ENCODE data around the gene APC.

Gene APC

DNA sequence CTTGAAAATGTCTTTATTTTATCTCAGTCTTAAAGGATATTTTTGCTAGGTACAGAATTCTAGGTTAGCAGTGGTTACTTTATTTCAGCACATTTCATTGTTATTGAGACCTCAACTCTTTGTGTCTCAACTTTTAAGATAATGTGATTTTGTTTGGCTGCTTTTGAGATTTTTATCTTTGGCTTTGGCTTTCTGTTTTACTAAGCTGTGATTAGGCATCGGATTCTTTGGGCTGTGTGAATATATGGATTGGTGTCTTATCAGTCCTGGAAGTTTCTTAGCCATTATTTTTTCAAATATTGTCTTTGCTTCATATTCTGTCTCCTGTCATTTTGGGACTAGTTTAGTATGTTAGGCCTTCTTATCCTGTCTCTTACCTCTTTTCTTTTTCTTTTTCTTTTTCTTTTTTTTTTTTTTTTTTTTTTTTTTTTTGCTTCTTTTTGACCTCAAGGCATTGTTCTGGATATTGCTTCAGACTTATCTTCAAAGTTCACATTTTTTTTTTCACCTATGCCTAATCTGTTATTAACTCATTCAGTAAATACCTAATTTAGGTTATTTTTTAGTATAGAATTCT lies 20.1 kb upstream of the APC start:
- DNase-seq = no peak

DNA sequence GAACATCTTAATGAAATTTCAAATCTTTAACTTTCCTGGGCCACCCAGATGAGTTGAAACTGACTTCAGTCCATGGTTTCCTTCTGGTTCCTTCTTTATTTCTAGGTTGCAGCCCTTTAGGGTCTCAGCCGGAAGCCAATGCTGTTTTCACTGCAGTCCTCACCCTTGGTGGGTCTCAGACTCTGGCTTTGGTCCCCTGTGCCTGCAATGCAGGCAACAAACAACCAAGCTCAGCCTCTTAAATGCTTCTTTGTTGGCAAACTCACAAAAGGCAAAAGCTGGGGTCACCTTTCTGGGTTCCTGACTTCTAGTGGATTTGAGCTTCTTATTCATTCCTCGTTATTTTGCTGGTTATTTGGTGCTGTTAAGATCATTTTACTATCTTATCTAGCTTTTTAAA lies 19.3 kb upstream of the APC start:
- no peak for DNase-seq

DNA sequence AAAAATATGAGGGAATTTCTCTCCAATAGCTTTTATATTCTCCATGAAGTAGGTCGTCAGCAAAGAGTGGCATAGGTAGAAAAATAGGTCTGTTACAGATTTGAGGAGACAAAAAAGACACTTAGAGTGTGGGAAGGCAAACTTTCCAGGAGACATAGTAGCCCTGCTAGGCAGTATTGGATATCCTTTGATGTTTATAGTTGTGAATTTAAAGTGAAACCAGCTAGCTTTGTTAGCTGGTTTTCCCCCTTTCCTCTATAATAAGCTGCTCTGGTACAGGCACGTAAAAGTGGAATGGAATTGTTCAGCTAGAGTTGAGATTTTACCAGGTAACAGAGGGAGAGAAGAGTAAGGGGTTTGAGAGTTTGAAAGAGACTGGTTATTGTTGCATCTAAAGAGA lies 17.1 kb upstream of the APC start:
- no peak for DNase-seq

DNA sequence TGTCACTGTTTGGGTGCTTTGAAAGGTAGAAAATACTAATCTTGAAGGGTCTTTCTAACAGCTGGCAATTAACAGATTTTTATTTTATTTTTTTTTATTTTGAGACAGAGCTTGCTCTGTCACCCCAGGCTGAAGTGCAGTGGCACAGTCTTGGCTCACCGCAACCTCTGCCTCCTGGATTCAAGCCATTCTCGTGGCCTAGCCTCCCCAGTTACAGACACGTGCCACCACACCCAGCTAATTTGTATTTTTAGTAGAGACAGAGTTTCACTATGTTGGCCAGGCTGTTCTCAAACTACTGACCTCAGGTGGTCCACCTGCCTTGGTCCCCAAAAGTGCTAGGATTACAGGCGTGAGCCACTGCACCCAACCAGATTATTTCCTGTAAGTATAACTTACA lies 12.8 kb upstream of the APC start:
- DNase-seq = no peak

- no peak for DNase-seq
These were observed 8.1 kb upstream of the APC start for GRCh38 chr5:112729630-112730029.

- no peak for DNase-seq
These were observed 5.6 kb upstream of the APC start for GRCh38 chr5:112732131-112732530.

- DNase-seq = no peak
These were observed 4.1 kb upstream of the APC start for GRCh38 chr5:112733586-112733985.

GRCh38 chr5:112734597-112734996 lies 3.1 kb upstream of the APC start:
- no peak for DNase-seq

- DNase-seq = no peak
These were observed 2.0 kb upstream of the APC start for GRCh38 chr5:112735702-112736101.

GRCh38 chr5:112737070-112737462 lies 619 bp upstream of the APC start:
- no peak for DNase-seq

- no peak for DNase-seq
These were observed 491 bp downstream of the APC start for GRCh38 chr5:112738191-112738560.

DNA sequence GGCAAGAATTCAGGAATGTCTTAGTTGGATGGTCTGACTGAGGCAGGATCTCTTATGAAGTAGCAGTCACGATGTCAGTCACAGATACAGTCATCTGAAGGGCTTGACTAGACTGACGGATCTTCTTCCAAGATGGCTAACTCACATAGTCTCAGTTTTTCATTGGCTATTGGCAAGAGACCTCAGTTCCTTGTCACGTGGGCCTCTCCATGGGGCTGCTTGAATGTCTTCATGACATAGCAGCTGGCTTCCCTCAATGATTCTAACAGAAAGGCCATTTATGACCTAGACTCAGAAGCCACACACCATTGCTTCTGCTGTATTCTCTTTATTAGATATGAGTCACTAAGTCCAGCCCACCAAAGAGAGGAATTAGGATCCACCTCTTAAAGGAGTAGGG lies 4.7 kb downstream of the APC start:
- DNase-seq = no peak

DNA sequence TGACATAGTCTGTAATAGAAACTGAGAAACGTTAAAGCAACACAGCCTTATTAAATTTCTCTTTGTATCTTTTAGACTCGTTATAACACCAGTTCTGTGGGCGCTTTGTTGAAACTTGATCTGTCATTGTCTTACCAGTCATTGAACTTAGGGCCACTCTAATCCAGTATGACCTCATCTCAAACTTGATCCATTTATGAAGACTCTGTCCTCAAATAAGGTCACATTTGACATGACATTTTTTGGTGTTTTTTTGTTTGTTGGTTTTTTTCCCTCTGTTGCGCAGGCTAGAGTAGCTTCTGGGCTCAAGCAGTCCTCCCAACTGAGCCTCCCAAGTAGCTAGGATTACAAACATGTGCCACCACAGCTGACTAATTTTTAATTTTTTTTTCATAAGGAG lies 5.9 kb downstream of the APC start:
- no peak for DNase-seq

DNA sequence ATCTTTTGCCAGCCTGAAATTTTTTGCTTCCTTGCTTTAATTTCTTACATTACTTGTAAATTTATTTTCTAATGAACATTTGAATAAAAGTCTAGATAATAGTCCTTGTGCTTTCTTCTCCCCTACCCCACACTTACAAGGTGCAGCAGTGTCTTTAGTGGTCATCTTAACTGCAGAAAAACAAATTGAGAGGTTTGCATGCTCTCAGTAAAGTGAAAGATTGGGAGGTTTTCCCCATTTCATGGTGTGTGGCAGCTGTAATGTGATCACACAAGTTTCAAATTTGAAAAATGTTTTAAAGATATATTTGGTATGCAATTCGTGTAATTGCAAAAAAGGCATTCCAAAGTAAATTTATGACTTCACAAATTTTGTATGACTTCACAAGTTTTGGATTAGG lies 14.7 kb downstream of the APC start:
- DNase-seq = no peak

GRCh38 chr5:112755703-112756102 lies 18.0 kb downstream of the APC start:
- DNase-seq = no peak

DNA sequence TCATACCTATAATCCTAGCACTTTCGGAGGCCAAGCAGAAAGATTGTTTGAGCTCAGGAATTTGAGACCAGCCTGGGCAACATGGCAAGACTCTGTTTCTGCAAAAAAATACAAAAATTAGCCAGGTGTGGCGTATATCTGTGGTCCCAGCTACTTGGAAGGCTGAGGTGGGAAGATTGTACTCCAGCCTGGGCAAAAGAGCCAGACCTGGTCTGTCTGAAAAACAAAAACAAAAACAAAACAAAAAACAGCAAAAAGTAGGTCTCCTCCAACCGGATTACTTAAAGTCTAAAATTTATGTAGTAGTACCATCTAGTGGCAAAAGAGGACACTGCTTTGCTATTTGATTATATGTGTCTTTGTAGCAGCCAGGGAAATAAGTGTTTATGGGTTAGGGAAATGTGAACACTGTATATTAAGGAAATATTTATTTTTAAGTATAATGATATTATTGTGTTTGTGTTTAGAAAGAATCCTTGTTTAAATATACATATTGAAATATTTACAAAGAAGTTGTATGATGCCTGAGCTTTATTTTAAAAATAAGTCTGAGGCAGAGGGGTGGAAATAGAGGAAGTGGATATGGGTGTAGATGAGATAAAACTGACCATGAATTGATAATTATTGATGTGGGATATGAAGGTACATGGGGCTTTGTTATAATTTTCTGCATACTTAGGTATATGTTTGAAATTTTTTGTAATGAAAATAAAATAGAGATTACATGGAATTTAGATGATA lies 20.0 kb downstream of the APC start:
- peak; percentile 2 for DNase-seq

GRCh38 chr5:112758676-112759075 lies 21.0 kb downstream of the APC start:
- DNase-seq = no peak

- no peak for DNase-seq
These were observed 24.6 kb downstream of the APC start for GRCh38 chr5:112762113-112762810.

DNA sequence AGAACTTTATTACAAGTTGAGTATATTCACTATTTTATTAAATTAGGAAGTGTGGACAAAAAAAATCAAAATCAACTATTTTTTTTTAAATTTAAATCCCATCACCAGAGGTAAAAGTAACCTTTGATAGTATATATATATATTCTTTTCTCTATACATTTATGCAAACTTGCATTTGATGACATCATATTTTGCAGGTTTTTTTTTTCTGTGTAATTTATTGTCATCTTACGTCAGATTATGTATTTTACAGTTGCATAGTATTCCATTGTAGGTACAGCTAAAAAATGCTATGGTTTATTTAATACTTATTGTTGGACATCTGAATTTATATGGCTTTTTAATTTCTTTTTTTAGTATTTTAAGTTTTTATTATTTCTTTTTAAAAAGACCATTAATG lies 25.5 kb downstream of the APC start:
- DNase-seq = no peak

DNA sequence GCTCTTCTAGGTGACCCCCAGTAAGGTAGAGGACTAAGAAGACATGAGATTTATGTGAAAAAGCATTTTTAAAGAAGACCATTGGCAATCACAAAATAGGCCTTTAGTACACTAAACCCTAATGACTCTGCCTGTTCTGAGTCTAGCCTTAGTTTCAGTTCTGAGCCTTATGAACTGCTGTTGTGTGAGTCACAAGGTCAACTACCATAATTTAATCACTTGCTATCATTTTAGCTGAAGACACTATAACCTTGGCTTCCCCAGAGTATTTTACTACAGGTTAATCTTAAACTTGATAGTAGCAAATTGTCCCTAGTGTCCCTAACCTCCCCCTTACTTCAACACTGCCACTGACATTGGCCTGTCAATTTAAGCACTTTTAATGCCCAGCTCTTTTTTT lies 34.4 kb downstream of the APC start:
- no peak for DNase-seq

GRCh38 chr5:112776301-112776856 lies 38.7 kb downstream of the APC start:
- DNase-seq = no peak

DNA sequence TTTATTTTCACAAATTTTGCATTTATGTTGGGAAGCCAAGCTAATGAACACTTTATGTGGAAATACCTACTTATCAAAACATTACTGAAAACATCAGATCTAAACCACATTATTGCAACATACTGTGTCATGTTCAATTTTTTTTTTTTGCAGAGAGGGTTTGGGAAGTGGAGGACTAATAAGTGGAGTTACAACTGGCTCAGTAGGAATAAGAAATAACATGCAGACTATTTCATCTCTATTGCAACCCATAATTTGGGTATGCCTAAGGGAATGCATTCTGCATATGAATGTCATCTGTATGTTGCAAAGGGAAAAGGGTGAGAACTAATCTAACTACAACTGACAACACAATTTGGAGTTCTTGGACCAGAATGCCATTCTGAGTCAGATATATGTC lies 41.8 kb downstream of the APC start:
- DNase-seq = no peak

DNA sequence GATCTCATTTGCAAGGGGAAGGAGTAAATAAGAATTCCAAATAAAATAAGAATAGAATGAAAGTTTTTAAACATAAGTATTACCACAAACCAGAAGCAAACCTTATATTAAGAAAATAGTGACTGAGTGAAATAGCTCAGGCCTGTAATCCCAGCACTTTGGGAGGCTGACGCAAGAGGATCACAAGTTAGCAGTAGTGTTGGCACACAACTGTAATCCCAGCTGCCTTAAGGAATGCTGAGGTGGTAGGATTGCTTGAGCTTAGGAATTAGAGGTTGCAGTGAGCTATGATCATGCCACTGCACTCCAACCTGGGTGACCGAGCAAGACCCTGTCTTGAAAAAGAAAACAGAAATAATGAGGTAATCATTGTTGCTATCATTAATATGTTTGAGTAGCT lies 47.0 kb downstream of the APC start:
- no peak for DNase-seq

GRCh38 chr5:112787261-112787660 lies 49.6 kb downstream of the APC start:
- DNase-seq = no peak

Measured in NCI-H1417 treated with DMSO at 0.1 percent for 48 hours (cell line).